ENCODE results near the gene FAM131A.

Gene FAM131A

DNA sequence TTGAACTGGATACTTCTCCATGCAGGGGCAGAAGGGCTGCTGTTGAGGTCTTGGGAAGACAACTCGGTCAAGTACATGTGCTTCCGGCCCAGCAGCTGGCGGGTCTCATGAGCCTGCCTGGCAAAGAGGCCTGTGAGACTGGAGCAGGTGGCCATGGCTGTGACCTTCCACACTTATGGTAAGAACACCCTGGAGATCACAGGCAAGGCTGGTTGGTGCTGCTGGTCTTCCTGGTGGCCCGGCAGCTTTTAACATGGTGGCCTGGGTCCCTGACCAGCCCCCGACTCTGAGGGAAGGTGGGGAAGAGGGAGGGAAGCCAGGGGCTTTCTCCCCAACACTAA is 57.9 kb downstream of the FAM131A start:
- DNase-seq (ENCODE audit: low read depth in 2 of 2) = no peak

Measured in stimulated activated CD4-positive, alpha-beta T cell treated with anti-CD3 and anti-CD28 coated beads, Interleukin-15, amount 100 ng/mL, for 48 hours (primary cell).